Measurements from ENCODE around the gene ONECUT3.

DNA sequence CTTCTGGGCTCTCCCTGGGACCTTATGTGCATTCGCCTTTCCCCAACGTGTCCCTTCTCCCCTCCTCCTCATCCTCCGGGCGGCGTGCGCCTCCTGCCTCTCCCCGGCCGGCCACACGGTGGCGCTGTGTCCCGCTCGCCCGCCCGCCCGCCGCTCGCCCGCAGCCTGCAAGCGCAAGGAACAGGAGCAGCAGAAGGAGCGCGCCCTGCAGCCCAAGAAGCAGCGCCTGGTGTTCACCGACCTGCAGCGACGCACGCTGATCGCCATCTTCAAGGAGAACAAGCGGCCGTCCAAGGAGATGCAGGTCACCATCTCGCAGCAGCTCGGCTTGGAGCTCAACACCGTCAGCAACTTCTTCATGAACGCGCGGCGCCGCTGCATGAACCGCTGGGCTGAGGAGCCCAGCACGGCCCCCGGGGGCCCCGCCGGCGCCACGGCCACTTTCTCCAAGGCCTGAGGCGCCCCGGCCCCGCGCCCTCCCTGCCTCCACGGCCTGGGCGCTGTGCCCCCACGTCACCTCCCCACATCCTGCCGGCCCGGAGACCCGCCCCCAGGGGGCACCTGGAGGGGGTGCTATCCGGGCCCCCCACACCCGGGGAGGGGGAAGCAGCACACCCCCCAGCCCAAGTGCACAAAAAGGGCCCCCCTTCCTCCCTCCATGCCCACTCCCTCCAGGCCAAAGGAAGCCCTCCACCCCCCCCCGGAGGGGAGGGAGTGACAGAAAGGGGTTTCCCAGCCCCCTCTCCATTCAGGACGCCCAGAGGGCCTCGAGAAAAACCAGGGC is 21.9 kb downstream of the ONECUT3 start:
- TF ChIP-seq MAZ (IDR thresholded peaks at IDR 0.05; ENCODE audit: borderline replicate concordance, low read depth, low read length) (no peak), POLR2A (IDR thresholded peaks at IDR 0.05; ENCODE audit: low read depth, low read length) (no peak), FOS (IDR thresholded peaks at IDR 0.05; ENCODE audit: low read depth, low read length) (no peak), CHD1 (IDR thresholded peaks at IDR 0.05; ENCODE audit: low read depth, low read length) (no peak), RAD21 (IDR thresholded peaks at IDR 0.05; ENCODE audit: low read length) (no peak), CEBPB (IDR thresholded peaks at IDR 0.05; ENCODE audit: low read depth, low read length) (no peak), RCOR1 (IDR thresholded peaks at IDR 0.05; ENCODE audit: insufficient replicate concordance, low read length) (no peak), SMC3 (IDR thresholded peaks at IDR 0.05; ENCODE audit: low read depth, low read length) (no peak), MXI1 (IDR thresholded peaks at IDR 0.05; ENCODE audit: borderline replicate concordance, low read depth, low read length) (no peak), BHLHE40 (IDR thresholded peaks at IDR 0.05; ENCODE audit: low read depth, low read length) (no peak)
- TF ChIP-seq, protein P1, sequence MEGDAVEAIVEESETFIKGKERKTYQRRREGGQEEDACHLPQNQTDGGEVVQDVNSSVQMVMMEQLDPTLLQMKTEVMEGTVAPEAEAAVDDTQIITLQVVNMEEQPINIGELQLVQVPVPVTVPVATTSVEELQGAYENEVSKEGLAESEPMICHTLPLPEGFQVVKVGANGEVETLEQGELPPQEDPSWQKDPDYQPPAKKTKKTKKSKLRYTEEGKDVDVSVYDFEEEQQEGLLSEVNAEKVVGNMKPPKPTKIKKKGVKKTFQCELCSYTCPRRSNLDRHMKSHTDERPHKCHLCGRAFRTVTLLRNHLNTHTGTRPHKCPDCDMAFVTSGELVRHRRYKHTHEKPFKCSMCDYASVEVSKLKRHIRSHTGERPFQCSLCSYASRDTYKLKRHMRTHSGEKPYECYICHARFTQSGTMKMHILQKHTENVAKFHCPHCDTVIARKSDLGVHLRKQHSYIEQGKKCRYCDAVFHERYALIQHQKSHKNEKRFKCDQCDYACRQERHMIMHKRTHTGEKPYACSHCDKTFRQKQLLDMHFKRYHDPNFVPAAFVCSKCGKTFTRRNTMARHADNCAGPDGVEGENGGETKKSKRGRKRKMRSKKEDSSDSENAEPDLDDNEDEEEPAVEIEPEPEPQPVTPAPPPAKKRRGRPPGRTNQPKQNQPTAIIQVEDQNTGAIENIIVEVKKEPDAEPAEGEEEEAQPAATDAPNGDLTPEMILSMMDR (conservative IDR thresholded peaks at IDR 0.05; ENCODE audit: low read depth, low read length) = peak; percentile 26; the same call in 1 of the 2 replicates
- TF ChIP-seq, protein P2, sequence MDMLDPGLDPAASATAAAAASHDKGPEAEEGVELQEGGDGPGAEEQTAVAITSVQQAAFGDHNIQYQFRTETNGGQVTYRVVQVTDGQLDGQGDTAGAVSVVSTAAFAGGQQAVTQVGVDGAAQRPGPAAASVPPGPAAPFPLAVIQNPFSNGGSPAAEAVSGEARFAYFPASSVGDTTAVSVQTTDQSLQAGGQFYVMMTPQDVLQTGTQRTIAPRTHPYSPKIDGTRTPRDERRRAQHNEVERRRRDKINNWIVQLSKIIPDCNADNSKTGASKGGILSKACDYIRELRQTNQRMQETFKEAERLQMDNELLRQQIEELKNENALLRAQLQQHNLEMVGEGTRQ (IDR thresholded peaks at IDR 0.05; ENCODE audit: low read depth, low read length) = no peak
- TF ChIP-seq, protein P3, sequence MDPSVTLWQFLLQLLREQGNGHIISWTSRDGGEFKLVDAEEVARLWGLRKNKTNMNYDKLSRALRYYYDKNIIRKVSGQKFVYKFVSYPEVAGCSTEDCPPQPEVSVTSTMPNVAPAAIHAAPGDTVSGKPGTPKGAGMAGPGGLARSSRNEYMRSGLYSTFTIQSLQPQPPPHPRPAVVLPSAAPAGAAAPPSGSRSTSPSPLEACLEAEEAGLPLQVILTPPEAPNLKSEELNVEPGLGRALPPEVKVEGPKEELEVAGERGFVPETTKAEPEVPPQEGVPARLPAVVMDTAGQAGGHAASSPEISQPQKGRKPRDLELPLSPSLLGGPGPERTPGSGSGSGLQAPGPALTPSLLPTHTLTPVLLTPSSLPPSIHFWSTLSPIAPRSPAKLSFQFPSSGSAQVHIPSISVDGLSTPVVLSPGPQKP (IDR thresholded peaks at IDR 0.05; ENCODE audit: borderline replicate concordance, low read depth, low read length) = no peak
